ENCODE data around the gene LHX6.

Gene LHX6

GRCh38 chr9:122215663-122216062 is 13.1 kb downstream of the LHX6 start:
- peak; percentile 33 for DNase-seq

DNA sequence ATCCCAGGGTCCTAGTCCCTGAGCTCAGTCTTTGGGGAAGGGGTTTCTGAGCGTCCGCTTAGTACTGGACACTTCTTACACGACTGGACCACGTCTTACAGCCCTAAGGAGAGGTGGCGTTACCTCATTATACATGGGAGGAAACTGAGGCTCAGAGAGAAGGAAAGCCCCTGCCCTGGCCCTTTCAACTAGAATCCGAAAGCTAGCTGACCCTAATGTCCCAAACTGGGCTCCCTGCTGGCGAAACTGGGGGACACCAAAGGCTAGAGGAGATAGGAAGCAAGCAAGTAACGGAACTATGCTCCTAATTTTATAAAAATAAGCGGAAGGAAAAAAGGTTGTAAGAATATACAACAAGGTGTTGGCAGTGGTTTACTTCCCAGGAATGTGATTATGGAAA is 14.2 kb downstream of the LHX6 start:
- DNase-seq = no peak

GRCh38 chr9:122213589-122214413 is 15.0 kb downstream of the LHX6 start:
- peak; percentile 84 for DNase-seq

- no peak for DNase-seq
Measured at GRCh38 chr9:122213102-122213588, 15.6 kb downstream of the LHX6 start.

GRCh38 chr9:122212473-122213004 is 16.2 kb downstream of the LHX6 start:
- DNase-seq = no peak

- DNase-seq = no peak
Measured at GRCh38 chr9:122209451-122209850, 19.3 kb downstream of the LHX6 start.

DNA sequence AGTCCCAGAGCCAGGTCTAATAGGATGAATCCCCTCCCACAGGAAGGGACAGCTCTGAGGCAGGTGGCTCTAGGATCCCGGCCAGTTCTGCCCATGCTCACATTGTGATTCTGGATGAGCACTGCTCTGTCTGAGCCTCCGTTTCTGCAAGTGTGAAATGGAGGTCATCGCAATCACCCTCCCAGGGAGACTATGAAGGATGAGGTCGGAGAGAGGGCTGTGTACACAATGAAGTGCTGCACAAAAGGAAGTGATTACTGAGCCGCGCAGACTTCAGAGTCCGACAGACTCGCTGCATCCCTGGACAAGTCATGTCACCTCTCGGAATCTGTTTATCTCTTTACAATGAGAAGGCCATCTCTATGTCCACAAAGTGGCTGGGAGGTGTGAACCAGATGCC is 21.7 kb downstream of the LHX6 start:
- no peak for DNase-seq

GRCh38 chr9:122206118-122207046 is 22.4 kb downstream of the LHX6 start:
- no peak for DNase-seq

GRCh38 chr9:122205176-122205575 is 23.6 kb downstream of the LHX6 start:
- no peak for DNase-seq

- DNase-seq = no peak
Measured at GRCh38 chr9:122204491-122204890, 24.3 kb downstream of the LHX6 start.

DNA sequence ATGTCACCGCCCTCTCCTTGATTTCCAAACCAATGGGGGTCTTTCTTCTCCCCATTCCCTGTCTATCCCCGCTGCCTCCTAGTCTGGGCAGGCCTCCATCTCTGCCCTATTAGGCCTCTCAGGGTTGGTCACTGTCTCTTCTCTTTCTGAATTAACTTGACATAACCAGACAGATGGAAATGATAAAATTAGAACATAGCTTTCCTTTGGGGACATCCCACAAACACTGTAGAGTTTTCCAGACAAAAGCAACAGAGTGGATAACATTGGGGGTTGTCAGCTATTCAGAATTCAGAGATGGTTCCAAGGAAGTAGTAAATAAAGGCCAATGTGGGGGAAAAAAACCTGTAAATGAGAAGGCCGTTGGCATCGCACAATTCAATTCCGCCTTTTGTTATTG is 24.7 kb downstream of the LHX6 start:
- no peak for DNase-seq

DNA sequence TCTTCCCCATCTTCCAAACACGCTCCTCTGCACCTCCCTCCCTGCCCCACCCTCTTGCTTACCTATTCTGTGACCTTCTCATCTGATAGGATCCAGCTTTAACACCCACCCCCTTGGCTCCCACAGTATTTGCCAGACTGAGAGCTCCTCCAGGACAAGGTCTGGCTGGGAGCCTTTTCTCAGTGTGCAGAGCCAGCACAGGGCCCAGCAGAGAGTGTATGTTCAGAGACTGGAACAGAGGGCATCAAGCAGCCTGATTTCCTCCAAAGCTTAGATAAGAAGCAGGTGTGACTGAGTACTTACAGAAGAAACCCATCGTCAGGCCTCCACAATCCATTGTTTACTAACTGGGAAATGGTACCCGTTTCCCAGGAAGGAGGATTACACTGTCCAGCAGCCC is 26.6 kb downstream of the LHX6 start:
- DNase-seq = no peak

DNA sequence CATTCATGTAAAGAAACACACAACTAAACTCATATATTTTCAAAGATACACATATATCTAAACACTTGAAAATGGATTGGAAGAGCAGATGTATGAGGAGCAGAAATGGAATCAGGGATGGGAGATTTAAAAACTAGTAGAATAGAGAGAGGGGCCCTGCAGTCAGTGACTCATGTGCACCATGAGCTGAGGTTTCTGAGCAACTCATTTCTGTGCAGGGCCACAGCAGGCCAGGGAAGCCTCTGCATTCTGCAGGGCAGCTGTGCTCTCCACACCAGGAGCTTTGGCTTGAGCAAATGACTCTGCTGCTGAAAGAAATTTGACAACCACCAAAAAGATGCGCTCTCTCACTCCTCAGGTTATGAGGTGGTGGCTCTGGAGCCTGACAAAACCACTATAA is 27.1 kb downstream of the LHX6 start:
- DNase-seq = no peak

GRCh38 chr9:122200960-122201595 is 27.7 kb downstream of the LHX6 start:
- DNase-seq = no peak

DNA sequence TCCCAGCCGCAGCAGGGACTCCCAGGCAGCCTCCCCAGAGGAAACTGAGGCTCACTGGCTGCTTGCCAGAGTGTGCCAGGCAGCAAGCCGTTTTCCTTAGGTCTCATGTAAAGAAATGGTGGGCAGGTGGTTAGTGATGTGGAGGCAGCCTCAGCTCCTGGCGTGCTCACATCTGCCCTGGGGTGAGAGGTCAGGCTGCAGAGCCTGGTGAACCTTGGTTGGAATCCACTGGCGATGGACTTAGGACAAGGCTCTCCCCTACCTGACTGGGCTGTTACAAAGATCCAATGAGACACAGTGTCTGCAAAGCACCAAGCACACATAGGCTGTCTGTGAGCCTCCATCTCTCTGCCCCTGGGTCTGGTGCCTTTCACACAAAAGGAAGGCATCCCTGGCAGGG is 30.9 kb downstream of the LHX6 start:
- no peak for DNase-seq

GRCh38 chr9:122197426-122197825 is 31.3 kb downstream of the LHX6 start:
- no peak for DNase-seq

DNA sequence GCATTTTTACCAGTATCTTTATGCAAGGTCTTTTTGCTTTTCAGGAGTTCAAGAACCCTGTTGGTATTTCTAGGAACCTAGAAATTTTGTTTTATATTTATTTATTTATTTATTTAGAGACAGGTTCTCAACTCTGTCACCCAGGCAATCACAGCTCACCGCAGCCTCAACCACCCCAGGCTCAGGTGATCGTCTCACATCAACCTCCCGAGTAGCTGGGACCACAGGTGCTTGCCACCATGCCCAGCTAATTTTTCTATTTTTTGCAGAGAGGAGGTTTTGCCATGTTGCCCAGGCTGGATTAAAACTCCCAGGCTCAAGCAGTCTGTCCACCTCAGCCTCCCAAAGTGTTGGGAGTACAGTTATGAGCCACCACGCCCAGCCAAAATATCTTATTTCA is 32.9 kb downstream of the LHX6 start:
- no peak for DNase-seq

- no peak for DNase-seq
Measured at GRCh38 chr9:122193651-122194050, 35.1 kb downstream of the LHX6 start.

DNA sequence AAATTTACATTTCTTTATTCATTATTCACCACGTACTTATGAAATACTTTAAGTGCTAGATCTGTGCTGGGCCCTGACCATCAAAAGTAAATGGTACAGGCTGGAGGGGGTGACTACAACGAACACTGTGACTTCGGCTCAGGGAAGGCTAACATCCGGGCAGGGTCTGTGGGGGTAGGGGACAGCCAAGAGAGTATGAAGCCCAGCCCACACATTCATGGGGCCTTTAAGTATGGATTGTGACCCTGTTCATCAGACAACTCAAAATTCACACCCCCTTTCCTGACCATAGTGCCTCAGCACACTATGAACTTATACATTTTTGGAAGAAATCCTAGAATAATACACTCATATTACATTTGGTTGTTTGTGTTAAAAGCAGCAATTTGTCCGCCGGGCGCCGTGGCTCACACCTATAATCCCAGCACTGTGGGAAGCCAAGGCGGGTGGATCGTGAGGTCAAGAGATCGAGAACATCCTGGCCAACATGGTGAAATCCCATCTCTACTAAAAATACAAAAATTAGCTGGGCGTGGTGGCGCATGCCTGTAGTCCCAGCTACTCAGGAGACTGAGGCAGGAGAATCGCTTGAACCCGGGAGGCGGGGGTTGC is 35.7 kb downstream of the LHX6 start:
- no peak for DNase-seq

DNA sequence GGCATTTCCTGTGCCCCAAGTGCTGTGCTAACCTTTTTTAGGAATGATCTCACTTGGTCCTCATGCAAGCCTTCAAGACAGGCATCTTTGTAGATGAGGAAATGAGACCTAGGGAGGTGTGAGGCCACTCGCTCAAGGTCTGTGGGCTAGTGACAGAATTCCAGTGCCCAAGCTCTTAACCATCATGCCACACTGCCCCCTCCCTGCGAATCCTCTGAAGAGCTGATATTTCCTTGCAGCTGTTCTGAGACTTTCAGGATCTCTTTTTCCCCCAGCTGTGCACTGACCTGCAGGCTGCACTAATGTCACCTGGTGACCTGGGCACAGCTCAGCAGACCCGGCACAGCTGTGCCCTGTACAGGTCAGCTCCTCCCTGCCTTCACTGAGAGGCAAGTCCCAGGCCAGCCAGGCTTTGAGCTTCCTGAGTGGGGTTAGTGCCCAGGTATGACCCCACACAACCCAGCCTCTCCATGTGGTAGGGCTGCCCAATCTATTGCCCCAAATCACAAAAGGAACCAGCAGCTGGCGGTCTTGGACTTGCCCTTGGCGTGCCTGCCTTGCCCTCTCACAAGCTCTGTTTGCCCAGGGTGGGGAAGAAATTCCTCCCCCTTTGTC is 36.4 kb downstream of the LHX6 start:
- peak; percentile 32 for DNase-seq

- no peak for DNase-seq
Measured at GRCh38 chr9:122191584-122191983, 37.2 kb downstream of the LHX6 start.

Measured in hematopoietic multipotent progenitor cell treated with erythropoietin and hydrocortisone succinate and interleukin-3 and kit ligand, for 6 days (in vitro differentiated cells).